ENCODE measurements around the gene TJAP1.
"Not testable (repeated sequence)": the region's sequence is repeated elsewhere in the genome, so short reads cannot be mapped to it uniquely, and the experiment has no call there.

Gene TJAP1

DNA sequence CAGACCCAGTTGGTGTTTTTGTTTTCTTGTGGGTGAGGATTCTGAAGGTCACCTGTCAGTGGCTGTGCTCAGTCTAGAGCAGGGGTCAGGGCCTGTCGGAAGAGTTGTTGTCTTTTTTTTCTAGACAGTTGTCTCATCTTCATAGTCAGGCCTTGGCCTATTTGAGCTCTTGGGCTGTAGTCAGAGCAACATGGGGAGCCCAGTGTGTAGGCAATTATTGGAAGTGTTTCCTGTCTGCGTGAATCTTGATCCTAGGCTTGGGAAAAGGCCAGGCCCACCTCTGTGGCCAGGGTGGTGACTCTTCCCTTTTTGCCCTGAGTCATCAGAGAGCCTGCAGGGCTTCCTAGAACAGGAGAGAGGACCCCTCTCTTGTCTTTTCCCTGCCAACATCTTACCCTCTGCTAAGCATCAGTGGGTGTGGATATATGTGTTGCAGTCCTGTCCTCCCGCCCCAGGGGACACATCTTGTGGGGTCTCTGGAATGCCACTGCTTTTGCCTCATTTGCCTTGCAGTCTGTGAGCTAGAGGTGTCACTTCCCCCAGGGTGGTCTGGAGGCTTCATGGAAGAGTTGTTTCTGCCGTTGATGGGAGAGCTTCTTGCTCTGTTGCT, 11.4 kb downstream of the TJAP1 start:
- no peak for DNase-seq

- no peak for DNase-seq
These were observed 12.1 kb downstream of the TJAP1 start for GRCh38 chr6:43489277-43490072.

DNA sequence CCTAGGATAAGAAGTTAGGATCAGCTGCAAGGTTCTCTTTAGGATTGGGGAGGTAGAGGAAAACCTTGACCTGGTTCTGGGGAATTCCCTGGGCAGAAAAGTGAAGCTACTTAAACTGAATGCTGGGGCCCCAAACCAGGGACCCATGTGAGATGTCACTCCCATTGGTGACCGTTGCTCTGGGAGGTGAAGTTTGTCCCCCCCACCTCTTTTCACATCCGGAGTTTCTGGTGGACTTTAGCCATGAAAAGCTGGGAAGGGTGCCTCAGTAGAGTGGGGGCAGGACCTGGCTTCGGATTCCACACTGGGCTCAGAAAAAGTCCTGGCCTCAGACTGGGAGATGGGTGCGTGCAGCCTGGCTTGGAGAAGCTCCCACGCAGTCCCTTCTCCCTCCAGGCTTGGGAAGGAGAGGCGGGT, 13.2 kb downstream of the TJAP1 start:
- DNase-seq: no peak

- DNase-seq: peak; percentile 51
These were observed 14.6 kb downstream of the TJAP1 start for GRCh38 chr6:43491750-43492661.

- no peak for DNase-seq
These were observed 15.3 kb downstream of the TJAP1 start for GRCh38 chr6:43492673-43493072.

GRCh38 chr6:43493230-43493629, 15.9 kb downstream of the TJAP1 start:
- DNase-seq: no peak

GRCh38 chr6:43493833-43494232, 16.5 kb downstream of the TJAP1 start:
- no peak for DNase-seq

- no peak for DNase-seq
These were observed 17.0 kb downstream of the TJAP1 start for GRCh38 chr6:43494321-43494720.

GRCh38 chr6:43494766-43495165, 17.4 kb downstream of the TJAP1 start:
- no peak for DNase-seq

GRCh38 chr6:43495409-43495941, 18.1 kb downstream of the TJAP1 start:
- DNase-seq: no peak

GRCh38 chr6:43496370-43497128, 19.2 kb downstream of the TJAP1 start:
- DNase-seq: peak; percentile 57

- DNase-seq: no peak
These were observed 19.7 kb downstream of the TJAP1 start for GRCh38 chr6:43497129-43497396.

GRCh38 chr6:43497689-43498088, 20.3 kb downstream of the TJAP1 start:
- no peak for DNase-seq

DNA sequence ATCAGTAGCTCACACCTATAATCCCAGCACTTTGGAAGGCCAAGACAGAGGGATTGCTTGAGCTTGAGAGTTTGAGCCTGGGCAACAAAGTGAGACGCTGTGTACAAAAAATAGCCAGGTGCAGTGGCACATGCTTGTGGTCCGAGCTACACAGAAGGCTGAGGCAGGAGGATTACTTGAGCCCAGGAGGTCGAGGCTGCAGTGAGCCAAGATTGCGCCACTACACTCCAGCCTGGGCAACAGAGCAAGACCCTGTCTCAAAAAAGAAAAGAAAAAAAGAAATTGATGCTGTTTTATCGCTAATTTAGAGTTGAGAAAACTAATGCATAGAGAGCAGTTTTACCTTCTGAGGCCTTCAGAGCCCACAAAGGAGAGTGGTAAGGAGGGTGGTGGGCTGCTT, 20.9 kb downstream of the TJAP1 start:
- not testable (repeated sequence) for DNase-seq

DNA sequence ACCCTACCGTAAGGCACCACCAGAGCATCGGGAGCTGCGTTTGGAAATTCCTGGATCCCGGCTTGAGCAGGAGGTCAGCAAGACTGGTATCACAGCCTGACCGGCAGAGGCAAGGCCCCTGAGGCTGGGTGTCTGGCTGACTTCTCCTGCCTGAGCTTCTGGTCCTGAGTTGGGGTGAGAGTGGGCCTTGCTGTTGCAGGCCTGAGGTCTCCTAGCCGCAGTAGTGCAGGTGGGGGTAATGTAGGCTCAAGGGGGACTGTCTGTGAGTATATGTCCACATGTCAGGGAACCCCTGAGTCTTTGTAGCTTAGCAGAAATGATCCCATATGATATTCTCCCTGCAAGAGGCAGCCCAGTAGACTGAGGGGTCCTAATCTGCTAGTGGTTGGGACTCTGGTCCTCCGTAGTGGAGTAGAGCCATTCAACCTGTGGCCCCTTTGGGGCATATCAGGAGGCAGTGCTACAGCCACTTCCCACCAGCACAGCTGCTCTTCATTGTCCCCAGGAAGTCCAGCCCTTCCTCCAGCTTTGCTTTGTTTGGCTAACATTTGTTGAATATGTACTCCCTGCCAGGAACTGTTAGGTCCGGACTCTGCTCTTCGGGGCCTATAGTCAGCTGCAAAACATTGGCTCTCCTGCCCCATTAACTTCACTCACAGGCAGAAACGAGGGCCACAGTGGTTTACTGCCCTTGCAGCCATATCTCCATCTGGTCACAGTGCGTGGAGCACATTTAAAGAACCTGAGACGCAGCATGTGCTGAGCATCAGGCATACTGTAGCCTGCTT, 21.9 kb downstream of the TJAP1 start:
- DNase-seq: no peak

- no peak for DNase-seq
These were observed 23.6 kb downstream of the TJAP1 start for GRCh38 chr6:43500921-43501320.

DNA sequence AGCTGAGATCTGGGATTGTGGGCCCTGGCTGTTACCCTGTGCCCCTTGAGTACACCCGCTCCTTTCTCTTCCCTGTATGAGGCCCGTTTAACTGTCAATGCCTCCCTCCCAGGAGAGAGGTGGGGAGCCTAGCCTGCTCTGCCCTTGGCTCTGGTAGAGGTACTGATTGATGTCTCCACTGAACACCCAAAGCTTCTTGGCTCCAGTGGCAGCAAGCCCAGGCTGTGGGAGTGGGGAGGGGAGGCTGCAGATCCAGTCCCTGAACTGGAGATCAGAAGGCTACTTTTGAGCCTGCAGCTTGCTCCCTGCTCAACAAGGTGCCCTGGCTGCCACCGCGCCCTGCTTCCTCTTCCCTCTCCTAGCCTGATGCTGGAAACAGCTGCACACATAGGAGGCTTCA, 25.3 kb downstream of the TJAP1 start:
- no peak for DNase-seq

- DNase-seq: no peak
These were observed 26.1 kb downstream of the TJAP1 start for GRCh38 chr6:43503443-43503842.

- no peak for DNase-seq
These were observed 27.6 kb downstream of the TJAP1 start for GRCh38 chr6:43504756-43505593.

GRCh38 chr6:43505718-43506117, 28.3 kb downstream of the TJAP1 start:
- no peak for DNase-seq

- no peak for DNase-seq
These were observed 28.8 kb downstream of the TJAP1 start for GRCh38 chr6:43506171-43506570.

Data from amniotic stem cell (primary cell).